IMR-90 (cell line): ENCODE measurements around the gene SLC38A6. TPM values are rescaled to one million over a fixed set of nuclear protein-coding genes. Genes with fewer than 3 reads are reported as not detected.

Experiments used
- ATAC-seq: fragments of 200-7000 bp; cut with Tn5 transposase; 2 replicates; pipeline ENCODE4 v1.9.1; 2020; ENCODE audit warnings: low read depth, mild to moderate bottlenecking, moderate library complexity
- BruUV-seq: library from RNA; stranded (reverse); fragments of 400-500 nt; replicated peaks from 2 replicates; lab custom pipeline; 2021; lab: Mats Ljungman, UMichigan
- CTCF ChIA-PET: fragments of 300-600 bp; formaldehyde crosslinking; extraction: SDS; loops from one replicate; lab custom pipeline; 2021; ENCODE audit warnings: antibody characterized with exemption; lab: Yijun Ruan, JAX
- POLR2A ChIA-PET: fragments of 300-600 bp; sonication (Branson Sonifier 250); formaldehyde crosslinking; loops from one replicate; lab custom pipeline; 2022; ENCODE audit warnings: antibody characterized with exemption; ENCODE audit not compliant: unreplicated experiment; lab: Charles Lee
- DNase-seq: peaks from one replicate; pipeline ENCODE4 v3.0.0; 2013
- H2AFZ ChIP-seq: replicated peaks from 2 replicates; pipeline ENCODE3; 2013; ENCODE audit warnings: low read length, mild to moderate bottlenecking; ENCODE audit not compliant: poor library complexity
- H2AK5ac ChIP-seq: 2 replicates; pipeline ENCODE4 v1.6.1; 2013; ENCODE audit warnings: low read depth, low read length, inconsistent platforms
- H2AK9ac ChIP-seq: replicated peaks from 2 replicates; pipeline ENCODE3; 2013; ENCODE audit warnings: mild to moderate bottlenecking, low read depth, low read length, moderate library complexity; ENCODE audit not compliant: poor library complexity
- H2BK120ac ChIP-seq: 2 replicates; pipeline ENCODE4 v1.6.1; 2013; ENCODE audit warnings: low read depth, low read length, inconsistent platforms
- H2BK15ac ChIP-seq: 3 replicates; pipeline ENCODE4 v1.6.1; 2013; ENCODE audit warnings: low read depth, low read length, inconsistent platforms
- H2BK20ac ChIP-seq: 2 replicates; pipeline ENCODE4 v1.6.1; 2013; ENCODE audit warnings: low read depth, mild to moderate bottlenecking, inconsistent platforms, low read length, moderate library complexity
- H2BK5ac ChIP-seq: 2 replicates; pipeline ENCODE4 v1.6.1; 2013; ENCODE audit warnings: mild to moderate bottlenecking, low read depth, low read length, inconsistent platforms; ENCODE audit not compliant: poor library complexity, severe bottlenecking
- H3K14ac ChIP-seq: replicated peaks from 2 replicates; pipeline ENCODE4 v1.6.1; 2013; ENCODE audit warnings: low read depth, low read length, inconsistent platforms
- H3K18ac ChIP-seq: 2 replicates; pipeline ENCODE4 v1.6.1; 2013; ENCODE audit warnings: low read depth, low read length, control low read depth
- H3K23ac ChIP-seq: 2 replicates; pipeline ENCODE4 v1.6.1; 2013; ENCODE audit warnings: low read depth, low read length, inconsistent platforms
- H3K27ac ChIP-seq: 2 replicates; pipeline ENCODE4 v1.5.1; 2013; ENCODE audit warnings: mild to moderate bottlenecking, control low read depth, low read length; ENCODE audit not compliant: insufficient read depth
- H3K27me3 ChIP-seq: 2 replicates; pipeline ENCODE4 v1.6.1; 2013; ENCODE audit warnings: low read length; ENCODE audit not compliant: control insufficient read depth, insufficient read depth
- H3K36me3 ChIP-seq: 2 replicates; pipeline ENCODE4 v1.6.1; 2013; ENCODE audit warnings: low read length, mixed read lengths; ENCODE audit not compliant: control insufficient read depth, insufficient read depth
- H3K4ac ChIP-seq: 2 replicates; pipeline ENCODE4 v1.6.1; 2013; ENCODE audit warnings: low read depth, low read length, inconsistent platforms
- H3K4me1 ChIP-seq: 2 replicates; pipeline ENCODE4 v1.6.1; 2013; ENCODE audit warnings: low read length, mixed read lengths; ENCODE audit not compliant: control insufficient read depth, insufficient read depth
- H3K4me2 ChIP-seq: 2 replicates; pipeline ENCODE4 v1.6.1; 2013; ENCODE audit warnings: low read depth, mild to moderate bottlenecking, control low read depth, low read length, moderate library complexity
- H3K4me3 ChIP-seq: 2 replicates; pipeline ENCODE4 v1.5.1; 2013; ENCODE audit warnings: low read depth, mild to moderate bottlenecking, control low read depth, low read length, moderate library complexity; ENCODE audit not compliant: insufficient read depth
- H3K56ac ChIP-seq: 2 replicates; pipeline ENCODE4 v1.6.1; 2013; ENCODE audit warnings: low read length, inconsistent platforms; ENCODE audit not compliant: insufficient read depth; ENCODE audit errors: extremely low read depth
- H3K79me1 ChIP-seq, 2 experiments: 2 replicates each; pipeline ENCODE4 v1.6.1; 2013; ENCODE audit warnings: low read length in 2 of 2, inconsistent platforms in 1 of 2, low read depth in 1 of 2
- H3K9ac ChIP-seq: 2 replicates; pipeline ENCODE4 v1.6.1; 2013; ENCODE audit warnings: low read depth, low read length, control low read depth
- H3K9me1 ChIP-seq: 2 replicates; pipeline ENCODE4 v1.6.1; 2013; ENCODE audit warnings: low read length, inconsistent platforms; ENCODE audit not compliant: insufficient read depth
- H3K9me3 ChIP-seq: 2 replicates; pipeline ENCODE4 v1.6.1; 2013; ENCODE audit warnings: low read length; ENCODE audit not compliant: control insufficient read depth, insufficient read depth
- H4K20me1 ChIP-seq: 2 replicates; pipeline ENCODE4 v1.6.1; 2013; ENCODE audit warnings: low read length, inconsistent platforms; ENCODE audit not compliant: insufficient read depth
- H4K5ac ChIP-seq: 2 replicates; pipeline ENCODE4 v1.6.1; 2013; ENCODE audit warnings: mild to moderate bottlenecking, low read depth, low read length, control low read depth
- H4K8ac ChIP-seq, 2 experiments: 2 replicates each; pipeline ENCODE4 v1.6.1; 2013; ENCODE audit warnings: low read depth in 2 of 2, low read length in 2 of 2, control low read depth in 1 of 2, inconsistent platforms in 1 of 2
- H4K91ac ChIP-seq: 2 replicates; pipeline ENCODE4 v1.6.1; 2013; ENCODE audit warnings: low read depth, low read length, inconsistent platforms; ENCODE audit not compliant: insufficient read depth
- BHLHE40 ChIP-seq: fragments of 150-350 bp; IDR thresholded peaks from 2 replicates; pipeline ENCODE4 v1.6.1; 2016; ENCODE audit warnings: mild to moderate bottlenecking, low read depth, low read length
- CEBPB ChIP-seq: IDR thresholded peaks from 2 replicates; pipeline ENCODE4 v1.6.1; 2012; ENCODE audit warnings: low read depth, low read length, improper control_type of control experiment
- CHD1 ChIP-seq: IDR thresholded peaks from 2 replicates; pipeline ENCODE4 v1.6.1; 2012; ENCODE audit warnings: low read depth, low read length, improper control_type of control experiment
- CTCF ChIP-seq: conservative IDR thresholded peaks from 2 replicates; pipeline ENCODE4 v1.5.1; 2012; ENCODE audit warnings: mild to moderate bottlenecking, low read depth, low read length, improper control_type of control experiment
- ELK1 ChIP-seq: fragments of 150-350 bp; IDR thresholded peaks from 2 replicates; pipeline ENCODE4 v1.6.1; 2016; ENCODE audit warnings: low read depth, mild to moderate bottlenecking, low read length, moderate library complexity, borderline replicate concordance
- MAFK ChIP-seq: IDR thresholded peaks from 2 replicates; pipeline ENCODE4 v1.6.1; 2012; ENCODE audit warnings: low read depth, low read length, improper control_type of control experiment
- MAZ ChIP-seq: IDR thresholded peaks from 2 replicates; pipeline ENCODE4 v1.6.1; 2012; ENCODE audit warnings: low read depth, mild to moderate bottlenecking, low read length, improper control_type of control experiment, moderate library complexity, borderline replicate concordance
- MXI1 ChIP-seq: IDR thresholded peaks from 2 replicates; pipeline ENCODE4 v1.6.1; 2012; ENCODE audit warnings: low read depth, mild to moderate bottlenecking, low read length, moderate library complexity, borderline replicate concordance
- NFE2L2 ChIP-seq: fragments of 150-350 bp; IDR thresholded peaks from 2 replicates; pipeline ENCODE4 v1.6.1; 2016; ENCODE audit warnings: low read depth, mild to moderate bottlenecking, low read length
- RFX5 ChIP-seq: IDR thresholded peaks from 2 replicates; pipeline ENCODE4 v1.8.0; 2012; ENCODE audit warnings: low read depth, mild to moderate bottlenecking, low read length, moderate library complexity
- SMC3 ChIP-seq: fragments of 150-350 bp; IDR thresholded peaks from 2 replicates; pipeline ENCODE4 v1.6.1; 2016; ENCODE audit warnings: low read depth, mild to moderate bottlenecking, antibody characterized with exemption, low read length, moderate library complexity
- USF2 ChIP-seq: fragments of 150-350 bp; IDR thresholded peaks from 2 replicates; pipeline ENCODE4 v1.6.1; 2017; ENCODE audit warnings: mild to moderate bottlenecking, antibody characterized with exemption, low read length, low read depth
- dilution Hi-C: fragments of 300-500 bp; cut with HindIII; formaldehyde crosslinking; loops from one replicate; pipeline ENCODE4 v1.14.3; 2018; ENCODE audit warnings: low sequenced_read_pairs; ENCODE audit not compliant: unreplicated experiment
- in situ Hi-C: fragments of 300-500 bp; cut with MboI; formaldehyde crosslinking; loops from 3 replicates; pipeline ENCODE4 v1.14.3; 2019; ENCODE audit warnings: low sequenced_read_pairs, inconsistent platforms, mixed read lengths
- intact Hi-C: fragments of 100-400 bp; cut with micrococcal nuclease; formaldehyde crosslinking; loops from 2 replicates; pipeline ENCODE4 v1.10.0; 2022
- polyA plus RNA-seq, 3 experiments: library from polyadenylated mRNA; depleted of rRNA; stranded (reverse); fragments of >200 nt; gene quantifications; 2 replicates each; pipeline ENCODE4 v1.2.3, GENCODE V29; 2012; ENCODE audit warnings: low replicate concordance in 1 of 3
- total RNA-seq: library from RNA; depleted of rRNA; stranded (reverse); fragments of >200 nt; gene quantifications from 2 replicates; pipeline ENCODE4 v1.2.3, GENCODE V29; 2012

The SLC38A6 gene
- total and polyA plus RNA-seq, 2 of the 4 experiments (the other 2 are of a cell fraction) = 15.5 to 18.3 TPM

- H3K36me3 ChIP-seq = no peaks in the 10 kb centered on the region
- in situ Hi-C loops (no loop called here), intact Hi-C loops (no loop called here), dilution Hi-C loops (no loop called here)
- no peak overlapping the region for H3K23ac ChIP-seq
- no peak overlapping the region for H3K4me3 ChIP-seq
- H4K20me1 ChIP-seq = peaks cover 8% of the 10 kb centered on the region; the same call in 1 of the 2 replicates
- no peak overlapping the region for H2BK15ac ChIP-seq
- H3K4me2 ChIP-seq = no peak overlapping the region
- H2BK20ac ChIP-seq = no peak overlapping the region
- no peak overlapping the region for H3K56ac ChIP-seq
- BruUV-seq = no TSS peak
- no peaks in the 10 kb centered on the region for H3K9me3 ChIP-seq
- H3K4ac ChIP-seq = no peak overlapping the region
- 0 out of 2 replicates have a peak, but pooled peaks cover 2% of the 10 kb centered on the region for H3K4me1 ChIP-seq
- no peak overlapping the region for H2BK5ac ChIP-seq
- ChIA-PET CTCF (no interaction called here), POLR2A (no interaction called here)
- no peak overlapping the region for H2AK5ac ChIP-seq
- no peak overlapping the region for H4K8ac ChIP-seq
- H2AFZ ChIP-seq = no peak overlapping the region
- H3K9ac ChIP-seq = no peak overlapping the region
- H3K14ac ChIP-seq = no peak overlapping the region
- H3K27me3 ChIP-seq = no peaks in the 10 kb centered on the region
- ATAC-seq (no peak), DNase-seq (no peak)
- no peak for TF ChIP-seq CEBPB
- TF ChIP-seq NFE2L2 = no peak
- no peak for TF ChIP-seq SMC3
- TF ChIP-seq MAZ = no peak
- TF ChIP-seq MAFK = no peak
- TF ChIP-seq CHD1 = no peak
- TF ChIP-seq USF2 = no peak
- TF ChIP-seq ELK1 = no peak
- no peak for TF ChIP-seq MXI1
- no peak for TF ChIP-seq RFX5
- TF ChIP-seq CTCF = no peak
- TF ChIP-seq BHLHE40 = no peak
- no peak overlapping the region for H3K18ac ChIP-seq
- H3K79me1 ChIP-seq = peaks cover 0 to 22% of the 10 kb centered on the region in 2 experiments
- no peak overlapping the region for H2AK9ac ChIP-seq
- no peak overlapping the region for H4K91ac ChIP-seq
- no peaks in the 10 kb centered on the region for H3K9me1 ChIP-seq
- no peak overlapping the region for H4K5ac ChIP-seq
- H3K27ac ChIP-seq = no peak overlapping the region
- no peak overlapping the region for H2BK120ac ChIP-seq
Observed at GRCh38 chr14:60935319-60935718, 45.7 kb upstream of the SLC38A6 start.
